Measurements from ENCODE around the gene PLA2G2D. TPM values are rescaled to one million over a fixed set of nuclear protein-coding genes. Genes with fewer than 3 reads are reported as not detected.

PLA2G2D gene
- total RNA-seq, 1 experiment from 2014 or later: not detected

DNA sequence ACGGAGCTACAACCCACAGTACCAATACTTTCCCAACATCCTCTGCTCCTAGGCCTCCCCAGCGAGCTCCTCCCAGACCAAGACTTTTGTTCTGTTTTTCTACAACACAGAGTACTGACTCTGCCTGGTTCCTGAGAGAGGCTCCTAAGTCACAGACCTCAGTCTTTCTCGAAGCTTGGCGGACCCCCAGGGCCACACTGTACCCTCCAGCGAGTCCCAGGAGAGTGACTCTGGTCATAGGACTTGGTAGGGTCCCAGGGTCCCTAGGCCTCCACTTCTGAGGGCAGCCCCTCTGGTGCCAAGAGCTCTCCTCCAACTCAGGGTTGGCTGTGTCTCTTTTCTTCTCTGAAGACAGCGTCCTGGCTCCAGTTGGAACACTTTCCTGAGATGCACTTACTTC is 28.7 kb downstream of the PLA2G2D start:
- H3K4me3 ChIP-seq (ENCODE audit: low read depth, low read length, poor library complexity, severe bottlenecking): no peak overlapping the region
- no peaks in the 10 kb centered on the region for H3K4me1 ChIP-seq (ENCODE audit: insufficient read depth, low read length, poor library complexity, severe bottlenecking)
- POLR2A ChIA-PET (ENCODE audit: low non-redundant PET): no interaction called here
- H3K27me3 ChIP-seq (replicated peaks; ENCODE audit: insufficient read depth, low read depth, low read length, poor library complexity): peaks cover 7% of the 10 kb centered on the region
- no peak overlapping the region for H3K27ac ChIP-seq (ENCODE audit: low read depth, low read length, poor library complexity, severe bottlenecking)
- intact Hi-C loops (cut with micrococcal nuclease; ENCODE audit: unreplicated experiment): no loop called here
- H3K9me3 ChIP-seq (ENCODE audit: low read depth, low read length, poor library complexity, severe bottlenecking): no peaks in the 10 kb centered on the region
- CTCF ChIA-PET: no interaction called here
- TF ChIP-seq EZH2 (IDR thresholded peaks at IDR 0.05; ENCODE audit: borderline replicate concordance, low read depth, low read length, poor library complexity, severe bottlenecking): no peak
- TF ChIP-seq, protein P1, sequence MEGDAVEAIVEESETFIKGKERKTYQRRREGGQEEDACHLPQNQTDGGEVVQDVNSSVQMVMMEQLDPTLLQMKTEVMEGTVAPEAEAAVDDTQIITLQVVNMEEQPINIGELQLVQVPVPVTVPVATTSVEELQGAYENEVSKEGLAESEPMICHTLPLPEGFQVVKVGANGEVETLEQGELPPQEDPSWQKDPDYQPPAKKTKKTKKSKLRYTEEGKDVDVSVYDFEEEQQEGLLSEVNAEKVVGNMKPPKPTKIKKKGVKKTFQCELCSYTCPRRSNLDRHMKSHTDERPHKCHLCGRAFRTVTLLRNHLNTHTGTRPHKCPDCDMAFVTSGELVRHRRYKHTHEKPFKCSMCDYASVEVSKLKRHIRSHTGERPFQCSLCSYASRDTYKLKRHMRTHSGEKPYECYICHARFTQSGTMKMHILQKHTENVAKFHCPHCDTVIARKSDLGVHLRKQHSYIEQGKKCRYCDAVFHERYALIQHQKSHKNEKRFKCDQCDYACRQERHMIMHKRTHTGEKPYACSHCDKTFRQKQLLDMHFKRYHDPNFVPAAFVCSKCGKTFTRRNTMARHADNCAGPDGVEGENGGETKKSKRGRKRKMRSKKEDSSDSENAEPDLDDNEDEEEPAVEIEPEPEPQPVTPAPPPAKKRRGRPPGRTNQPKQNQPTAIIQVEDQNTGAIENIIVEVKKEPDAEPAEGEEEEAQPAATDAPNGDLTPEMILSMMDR (conservative IDR thresholded peaks at IDR 0.05; ENCODE audit: low read depth, low read length): no peak
- H3K36me3 ChIP-seq (ENCODE audit: insufficient read depth, low read length, poor library complexity, severe bottlenecking): no peaks in the 10 kb centered on the region
- BruUV-seq (replicated peaks): no TSS peak
- no peak for DNase-seq (ENCODE audit: low spot score)

DNA sequence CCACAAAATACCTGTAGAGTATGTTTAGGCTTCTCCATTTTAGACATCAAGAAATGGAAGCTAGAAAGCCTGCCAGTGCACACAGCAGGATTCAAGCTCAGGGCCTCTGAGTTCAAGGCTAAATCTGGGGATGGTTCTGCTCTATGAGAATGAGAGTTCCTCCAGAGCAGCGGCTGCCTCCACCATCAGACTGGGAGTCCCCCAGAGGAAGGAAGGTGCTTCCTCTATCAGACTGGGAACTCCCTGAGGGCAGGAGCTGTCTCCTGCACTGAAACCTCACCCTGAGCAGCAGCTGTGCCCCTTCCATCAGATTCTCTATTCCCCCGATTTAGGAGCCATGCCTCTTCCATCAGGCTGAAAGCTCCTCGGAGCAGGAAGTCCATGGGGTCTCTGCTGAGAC is 29.2 kb downstream of the PLA2G2D start:
- no peak for DNase-seq (ENCODE audit: low spot score)
- ChIA-PET CTCF (no interaction called here), POLR2A (ENCODE audit: low non-redundant PET) (no interaction called here)
- no peak overlapping the region for H3K4me3 ChIP-seq (ENCODE audit: low read depth, low read length, poor library complexity, severe bottlenecking)
- no peaks in the 10 kb centered on the region for H3K9me3 ChIP-seq (ENCODE audit: low read depth, low read length, poor library complexity, severe bottlenecking)
- H3K27me3 ChIP-seq (replicated peaks; ENCODE audit: insufficient read depth, low read depth, low read length, poor library complexity): peaks cover 7% of the 10 kb centered on the region
- H3K27ac ChIP-seq (ENCODE audit: low read depth, low read length, poor library complexity, severe bottlenecking): no peak overlapping the region
- intact Hi-C loops (cut with micrococcal nuclease; ENCODE audit: unreplicated experiment): no loop called here
- H3K36me3 ChIP-seq (ENCODE audit: insufficient read depth, low read length, poor library complexity, severe bottlenecking): no peaks in the 10 kb centered on the region
- BruUV-seq (replicated peaks): no TSS peak
- TF ChIP-seq, protein P1 (conservative IDR thresholded peaks at IDR 0.05; ENCODE audit: low read depth, low read length): no peak
- no peaks in the 10 kb centered on the region for H3K4me1 ChIP-seq (ENCODE audit: insufficient read depth, low read length, poor library complexity, severe bottlenecking)

DNA sequence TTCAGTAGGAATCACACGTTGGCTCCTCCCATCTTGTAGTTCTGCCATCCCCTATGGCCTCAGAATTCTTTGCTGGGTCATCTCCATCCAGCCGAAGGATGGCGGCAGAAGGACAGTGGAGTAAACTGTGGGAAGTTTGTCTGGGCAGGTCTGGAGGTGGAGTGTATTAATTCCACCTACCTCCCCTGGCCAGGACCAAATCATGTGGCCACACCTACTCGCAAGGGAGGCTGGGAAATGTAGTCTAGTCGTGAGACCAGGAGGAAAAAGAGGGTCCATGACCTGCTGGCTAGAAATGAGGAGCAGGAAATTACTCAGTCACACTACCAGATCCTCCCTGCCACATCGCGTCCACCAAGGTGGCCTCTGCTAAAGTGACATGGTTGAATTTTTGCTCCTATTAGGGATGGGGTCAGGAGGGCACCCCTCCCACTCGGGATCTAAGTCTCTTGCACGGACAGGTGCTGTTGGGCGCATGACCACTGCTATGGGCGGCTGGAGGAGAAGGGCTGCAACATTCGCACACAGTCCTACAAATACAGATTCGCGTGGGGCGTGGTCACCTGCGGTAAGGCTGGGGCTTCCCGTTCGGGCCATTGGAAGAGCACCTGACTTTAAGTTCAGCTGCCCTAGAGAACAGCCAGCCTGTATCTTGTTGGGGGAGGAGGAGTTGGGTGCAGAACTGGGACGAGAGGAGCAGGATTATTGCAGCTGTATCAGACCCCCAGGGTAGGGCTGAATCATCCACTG is 29.8 kb downstream of the PLA2G2D start:
- Histone ChIP-seq H3K36me3 (ENCODE audit: insufficient read depth, low read length, poor library complexity, severe bottlenecking) (no peaks in the 10 kb centered on the region), H3K27ac (ENCODE audit: low read depth, low read length, poor library complexity, severe bottlenecking) (no peak overlapping the region), H3K27me3 (replicated peaks; ENCODE audit: insufficient read depth, low read depth, low read length, poor library complexity) (peaks cover 7% of the 10 kb centered on the region), H3K4me1 (ENCODE audit: insufficient read depth, low read length, poor library complexity, severe bottlenecking) (no peaks in the 10 kb centered on the region), H3K9me3 (ENCODE audit: low read depth, low read length, poor library complexity, severe bottlenecking) (no peaks in the 10 kb centered on the region), H3K4me3 (ENCODE audit: low read depth, low read length, poor library complexity, severe bottlenecking) (no peak overlapping the region)
- TF ChIP-seq, protein P1 (conservative IDR thresholded peaks at IDR 0.05; ENCODE audit: low read depth, low read length): no peak
- TF ChIP-seq EZH2 (IDR thresholded peaks at IDR 0.05; ENCODE audit: borderline replicate concordance, low read depth, low read length, poor library complexity, severe bottlenecking): no peak
- no TSS peak for BruUV-seq (replicated peaks)
- intact Hi-C loops (cut with micrococcal nuclease; ENCODE audit: unreplicated experiment): no loop called here
- no peak for DNase-seq (ENCODE audit: low spot score)
- ChIA-PET POLR2A (ENCODE audit: low non-redundant PET) (no interaction called here), CTCF (no interaction called here)
